PC-9 (cell line): ENCODE data around the gene CD274.

Source experiments
- CTCF ChIP-seq: fragments of 200-600 bp; sonication (generic); conservative IDR thresholded peaks from 2 replicates; pipeline ENCODE4 v1.6.1; 2017; ENCODE audit warnings: mixed run types, antibody characterized with exemption, mild to moderate bottlenecking, moderate library complexity
- EZH2 ChIP-seq: fragments of 200-600 bp; sonication (generic); IDR thresholded peaks from 2 replicates; pipeline ENCODE4 v1.8.0; 2017; ENCODE audit warnings: antibody characterized with exemption, low read depth

- no peak for TF ChIP-seq CTCF
- no peak for TF ChIP-seq EZH2
Observed at GRCh38 chr9:5512658-5513452, 62.5 kb downstream of the CD274 start.
